ENCODE data around the gene NUP98.

NUP98 gene

GRCh38 chr11:3745161-3745560 lies 52.2 kb downstream of the NUP98 start:
- H3K27ac ChIP-seq, result peak overlapping the region; percentile 68
- TF ChIP-seq CTCF (conservative IDR thresholded peaks at IDR 0.05), result no peak

GRCh38 chr11:3738723-3739122 lies 58.6 kb downstream of the NUP98 start:
- no peak for TF ChIP-seq CTCF (conservative IDR thresholded peaks at IDR 0.05)
- H3K27ac ChIP-seq, result no peak overlapping the region

GRCh38 chr11:3738241-3738640 lies 59.1 kb downstream of the NUP98 start:
- H3K27ac ChIP-seq, result no peak overlapping the region
- TF ChIP-seq CTCF (conservative IDR thresholded peaks at IDR 0.05), result no peak

GRCh38 chr11:3737386-3737933 lies 59.9 kb downstream of the NUP98 start:
- TF ChIP-seq CTCF (conservative IDR thresholded peaks at IDR 0.05), result no peak
- H3K27ac ChIP-seq, result no peak overlapping the region

GRCh38 chr11:3736816-3737215 lies 60.5 kb downstream of the NUP98 start:
- no peak overlapping the region for H3K27ac ChIP-seq
- no peak for TF ChIP-seq CTCF (conservative IDR thresholded peaks at IDR 0.05)

GRCh38 chr11:3735827-3736226 lies 61.5 kb downstream of the NUP98 start:
- no peak for TF ChIP-seq CTCF (conservative IDR thresholded peaks at IDR 0.05)
- no peak overlapping the region for H3K27ac ChIP-seq

GRCh38 chr11:3732671-3733436 lies 64.5 kb downstream of the NUP98 start:
- TF ChIP-seq CTCF (conservative IDR thresholded peaks at IDR 0.05), result no peak
- no peak overlapping the region for H3K27ac ChIP-seq
